ENCODE data around the gene KRT72. TPM values are rescaled to one million over a fixed set of nuclear protein-coding genes. Genes with fewer than 3 reads are reported as not detected.

Gene KRT72
- total RNA-seq, 1 experiment from 2014 or later, result not detected

DNA sequence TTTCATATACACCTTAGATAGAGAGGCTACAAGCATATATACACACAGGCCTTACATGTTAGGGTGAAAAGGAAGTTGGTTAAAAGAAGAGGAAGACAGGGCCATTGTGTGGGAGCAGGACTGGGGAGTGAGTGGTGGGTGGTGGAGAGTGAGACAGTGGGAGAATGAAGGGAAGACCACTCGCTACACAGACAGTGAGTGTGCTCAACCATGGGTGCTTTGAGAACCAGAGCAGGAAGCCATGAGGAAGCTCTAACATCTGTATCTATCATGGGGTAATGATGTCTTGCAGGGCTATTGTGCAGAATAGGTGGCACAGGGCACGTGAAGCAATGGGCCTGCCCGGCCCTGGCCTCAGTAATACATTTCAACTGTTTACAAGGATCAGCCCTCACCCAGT is 16.2 kb downstream of the KRT72 start:
- DNase-seq (ENCODE audit: low spot score), result no peak
- in situ Hi-C loops (cut with HindIII; ENCODE audit: low sequenced_read_pairs), result no loop called here

DNA sequence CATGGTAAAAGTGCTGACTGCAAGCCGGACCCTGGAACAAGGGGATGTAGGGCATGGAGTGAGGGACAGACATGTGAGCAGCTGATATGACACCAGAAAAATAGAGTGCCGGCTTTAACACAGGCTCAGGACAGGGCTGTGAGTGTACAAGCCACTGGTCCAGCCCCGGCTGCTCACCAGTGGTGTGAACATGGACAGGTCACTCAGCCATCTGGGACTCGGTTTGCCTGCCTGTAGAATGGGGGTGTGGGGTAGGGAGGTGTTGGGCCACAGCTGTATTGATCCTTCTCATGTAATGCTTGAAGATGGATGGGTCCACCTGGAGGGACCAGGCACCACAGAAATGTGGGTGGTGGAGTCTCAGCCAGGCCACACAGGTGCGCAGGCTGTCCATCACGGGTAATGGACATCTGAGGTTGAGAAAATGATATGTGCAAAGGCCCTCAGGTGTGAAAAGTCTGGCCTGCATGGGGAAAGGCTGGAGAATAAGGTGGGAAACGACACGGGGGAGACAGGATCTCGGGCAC is 17.0 kb downstream of the KRT72 start:
- in situ Hi-C loops (cut with HindIII; ENCODE audit: low sequenced_read_pairs), result no loop called here
- DNase-seq (ENCODE audit: low spot score), result no peak

DNA sequence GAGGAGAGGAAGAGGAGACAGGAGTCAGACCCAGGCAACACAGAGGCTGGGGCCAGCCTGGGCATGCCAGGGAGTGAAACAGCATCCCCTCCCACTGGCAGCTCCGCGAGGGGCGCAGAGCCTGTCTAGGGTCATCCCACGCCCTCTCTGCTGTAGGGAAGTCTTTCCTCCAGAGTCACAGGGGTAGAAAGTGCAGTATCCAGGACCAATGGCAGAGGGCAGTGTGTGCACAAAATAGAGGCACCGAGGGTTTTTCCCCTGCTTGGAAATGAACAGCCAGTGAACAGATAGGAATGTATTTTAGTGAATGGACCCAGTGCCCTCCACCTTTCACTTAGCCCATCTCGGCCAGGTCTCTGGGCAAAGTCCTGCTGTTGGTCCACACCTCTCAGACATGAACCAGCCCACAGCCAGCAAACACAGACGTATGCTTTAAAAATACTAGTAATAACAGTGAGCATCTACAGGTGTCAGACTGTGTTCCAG is 18.2 kb downstream of the KRT72 start:
- peak; percentile 30 for DNase-seq (ENCODE audit: low spot score)
- in situ Hi-C loops (cut with HindIII; ENCODE audit: low sequenced_read_pairs), result no loop called here

DNA sequence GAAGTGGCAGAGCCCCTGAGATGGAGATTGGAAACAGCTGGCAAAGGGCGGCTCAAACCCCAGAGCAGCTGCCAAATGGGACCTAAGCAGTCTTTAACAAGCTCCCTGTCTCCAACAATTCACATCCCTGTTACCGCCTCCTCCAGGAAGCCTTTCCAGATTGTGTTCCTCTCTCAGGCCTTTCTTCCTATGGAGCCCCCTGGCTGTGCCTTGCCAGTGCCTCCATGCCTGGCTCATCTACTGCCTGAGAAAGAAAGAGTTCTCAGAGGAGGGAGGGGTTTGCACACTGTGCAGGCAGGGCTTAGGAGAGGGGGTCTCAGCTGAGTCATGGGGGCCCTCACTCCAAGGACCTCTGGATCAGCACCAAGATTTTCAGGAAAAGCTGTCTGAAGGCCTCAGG is 18.8 kb downstream of the KRT72 start:
- in situ Hi-C loops (cut with HindIII; ENCODE audit: low sequenced_read_pairs), result no loop called here
- DNase-seq (ENCODE audit: low spot score), result no peak

DNA sequence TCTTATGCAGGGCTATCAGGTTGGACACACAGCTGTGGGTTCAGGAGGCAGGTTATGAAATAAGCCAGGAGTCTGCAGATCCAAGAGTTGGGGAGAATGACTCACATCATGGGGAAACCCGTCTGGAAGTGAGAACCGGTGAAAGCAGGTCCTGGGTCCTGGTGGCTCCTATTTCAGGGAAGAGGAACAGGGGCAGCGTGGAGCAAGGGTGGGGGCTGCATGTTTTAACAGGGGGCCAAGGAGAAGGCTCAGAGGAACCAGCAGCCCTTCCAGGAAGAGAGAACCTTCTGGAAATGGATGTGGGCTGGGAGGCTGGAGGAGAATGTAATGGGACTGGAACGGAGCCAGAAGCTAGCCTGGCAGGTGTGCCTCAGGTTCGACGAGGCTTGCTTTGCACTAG is 19.8 kb downstream of the KRT72 start:
- no peak for DNase-seq (ENCODE audit: low spot score)
- in situ Hi-C loops (cut with HindIII; ENCODE audit: low sequenced_read_pairs), result no loop called here

DNA sequence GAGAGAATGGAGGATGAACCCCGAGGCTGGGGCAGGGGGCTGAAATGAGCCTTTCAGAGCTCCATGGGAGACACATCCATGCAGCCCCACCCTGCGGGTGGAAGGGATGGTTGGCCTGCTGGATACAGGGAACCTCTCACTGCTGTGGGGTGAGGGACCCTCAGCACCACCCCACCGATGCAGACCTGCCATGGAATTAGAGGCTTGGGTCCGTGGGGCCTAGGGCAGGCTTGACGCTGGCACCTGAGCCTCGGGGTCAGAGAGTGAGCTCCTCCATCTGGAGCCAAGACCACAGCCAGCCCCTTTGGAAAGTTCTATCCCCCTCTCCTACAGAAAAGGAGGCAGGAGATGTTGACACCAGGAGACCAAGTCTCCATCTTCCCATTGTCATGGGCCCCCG is 20.2 kb downstream of the KRT72 start:
- in situ Hi-C loops (cut with HindIII; ENCODE audit: low sequenced_read_pairs), result no loop called here
- no peak for DNase-seq (ENCODE audit: low spot score)

DNA sequence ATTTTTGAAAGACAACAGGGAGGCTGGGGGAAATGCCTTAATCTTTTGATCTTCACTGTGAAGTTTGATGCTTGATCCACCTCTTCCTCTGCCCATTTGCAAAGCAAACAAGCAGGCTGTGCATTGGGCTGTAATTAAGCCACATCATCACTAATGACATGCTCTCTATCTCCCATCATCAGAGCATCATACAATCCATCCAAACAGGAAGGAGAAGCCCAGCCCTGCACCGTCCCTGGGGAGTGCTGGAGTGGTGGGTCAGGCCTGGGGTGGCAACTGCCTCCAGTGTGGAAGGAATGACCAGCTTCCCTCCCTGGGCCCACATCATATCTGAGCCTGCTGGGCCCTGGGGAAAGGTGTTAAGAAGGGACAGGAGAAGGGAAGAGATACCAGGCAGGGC is 20.8 kb downstream of the KRT72 start:
- in situ Hi-C loops (cut with HindIII; ENCODE audit: low sequenced_read_pairs), result no loop called here
- no peak for DNase-seq (ENCODE audit: low spot score)

DNA sequence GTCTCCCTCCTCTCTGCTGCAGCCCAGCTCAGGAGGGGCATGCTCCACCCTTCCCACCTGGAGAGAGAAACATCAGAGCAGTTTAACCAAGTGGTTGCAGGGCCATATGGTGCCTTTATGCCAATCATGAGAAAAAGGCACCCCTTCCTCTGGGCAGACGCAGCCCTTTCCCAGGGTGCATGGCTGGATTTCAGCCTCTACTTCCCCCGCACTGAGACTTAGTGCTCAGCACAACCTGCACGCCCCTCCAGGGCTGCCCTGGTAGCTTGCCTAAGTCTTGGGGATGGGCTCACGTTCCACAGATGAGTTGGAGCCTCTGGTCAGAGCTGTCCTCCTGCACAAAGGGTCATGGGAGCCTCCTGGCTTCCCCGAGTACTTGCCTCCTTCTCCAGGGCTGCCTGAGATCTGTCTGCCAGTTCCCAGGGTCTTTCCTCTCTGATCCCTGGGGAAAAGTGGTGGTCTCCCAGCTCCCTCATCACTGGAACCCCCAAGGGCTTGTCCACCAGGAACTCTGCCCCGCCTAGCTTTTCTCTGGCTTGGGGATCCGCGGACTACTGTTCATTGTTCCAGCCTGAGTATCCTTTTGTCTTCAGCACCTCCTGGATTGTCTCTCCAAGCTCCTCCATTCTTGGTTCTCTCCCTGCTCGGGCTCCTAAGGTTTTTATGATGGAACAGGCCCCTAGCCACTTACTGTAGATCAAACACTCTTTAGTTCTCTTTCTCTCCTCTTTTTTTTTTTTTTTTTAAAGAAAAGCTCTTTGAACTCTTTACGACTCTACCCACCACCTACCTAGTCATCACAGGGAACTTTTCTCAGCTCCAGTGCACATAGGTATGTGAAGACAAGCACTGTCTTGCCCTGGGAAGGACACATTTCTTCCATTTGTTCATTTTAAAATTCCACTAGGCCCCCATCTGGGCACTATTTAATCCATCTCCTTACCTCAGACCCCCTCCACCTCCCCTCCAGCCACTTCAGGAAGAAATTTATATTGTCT is 21.5 kb downstream of the KRT72 start:
- no peak for DNase-seq (ENCODE audit: low spot score)
- in situ Hi-C loops (cut with HindIII; ENCODE audit: low sequenced_read_pairs), result no loop called here

DNA sequence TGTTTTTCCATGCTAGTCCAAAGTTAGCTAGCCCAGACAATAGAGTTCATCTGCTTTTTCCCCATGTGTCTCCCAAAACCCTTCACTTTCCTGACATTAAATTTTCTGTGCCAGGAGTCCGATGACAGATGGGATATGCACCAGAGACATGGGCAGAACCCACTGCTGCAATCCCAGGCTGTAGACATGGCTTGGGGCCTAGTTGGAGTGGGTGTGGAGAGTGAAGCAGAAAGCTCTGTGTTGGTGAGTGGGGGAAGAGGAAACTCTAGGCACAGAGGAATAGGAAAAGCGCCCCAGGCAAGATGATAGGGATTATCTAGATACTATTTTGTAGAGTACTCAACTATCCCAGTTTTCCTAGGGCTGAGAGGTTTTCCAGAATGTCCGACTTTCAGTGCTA is 22.8 kb downstream of the KRT72 start:
- in situ Hi-C loops (cut with HindIII; ENCODE audit: low sequenced_read_pairs), result no loop called here
- no peak for DNase-seq (ENCODE audit: low spot score)

DNA sequence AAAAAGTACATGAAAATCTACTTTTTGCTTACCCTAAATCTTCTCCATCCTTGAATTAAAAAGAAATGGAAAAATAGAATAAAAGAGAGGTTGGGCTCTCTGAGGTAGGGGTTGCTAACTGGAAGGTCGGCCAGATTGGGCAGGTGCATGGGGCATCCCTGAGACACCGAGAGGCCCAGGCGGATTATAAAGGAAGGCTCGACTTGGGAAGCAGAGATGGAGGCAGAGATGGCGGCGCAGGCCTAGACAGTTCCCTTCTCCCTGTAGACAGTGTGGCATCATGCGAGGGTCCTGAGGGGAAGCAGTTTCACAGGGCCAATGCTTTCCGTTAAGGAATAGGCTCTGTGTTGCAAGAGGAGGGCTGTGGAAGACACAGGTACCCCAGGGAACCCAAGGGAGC is 23.9 kb downstream of the KRT72 start:
- DNase-seq (ENCODE audit: low spot score), result no peak
- in situ Hi-C loops (cut with HindIII; ENCODE audit: low sequenced_read_pairs), result no loop called here

DNA sequence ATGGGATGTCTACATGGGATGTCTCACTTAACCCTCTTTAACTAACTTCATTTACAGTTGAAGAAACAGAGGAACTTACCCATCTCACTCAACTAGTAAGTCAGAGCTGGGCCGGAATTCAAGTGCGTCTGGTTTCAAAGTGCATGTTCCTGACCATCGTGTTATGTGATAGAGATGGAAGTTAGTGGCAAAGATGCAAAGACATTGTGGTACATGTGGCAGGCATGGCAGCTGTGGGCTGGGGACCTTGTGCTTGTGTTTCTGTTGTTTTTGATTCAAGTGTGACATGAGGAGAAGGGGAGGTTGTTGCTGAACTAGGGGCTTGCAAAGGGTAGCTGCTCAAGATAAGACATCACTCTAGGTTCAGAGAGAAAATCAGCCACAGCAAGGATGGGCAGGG is 25.3 kb downstream of the KRT72 start:
- in situ Hi-C loops (cut with HindIII; ENCODE audit: low sequenced_read_pairs), result no loop called here
- no peak for DNase-seq (ENCODE audit: low spot score)

DNA sequence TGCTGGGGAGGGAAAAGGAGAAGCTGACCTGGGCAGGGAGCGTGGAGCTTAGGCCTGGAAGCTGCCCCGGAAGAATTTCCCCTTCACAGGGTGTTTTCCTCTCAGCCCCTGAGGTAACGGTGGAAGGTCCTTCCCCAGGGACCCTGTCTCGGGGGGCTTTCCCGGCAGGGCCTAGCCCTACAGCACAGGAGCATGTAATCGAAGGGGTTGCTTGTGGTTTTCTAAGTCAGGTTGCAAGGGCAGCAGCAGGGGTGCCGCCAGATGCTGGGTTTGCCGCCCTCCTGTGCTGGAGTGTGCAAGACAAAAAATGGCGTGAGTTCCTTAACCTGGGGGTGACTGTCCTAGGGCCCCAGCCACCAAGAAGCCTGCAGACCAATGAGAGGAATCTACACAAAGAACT is 26.0 kb downstream of the KRT72 start:
- no peak for DNase-seq (ENCODE audit: low spot score)
- in situ Hi-C loops (cut with HindIII; ENCODE audit: low sequenced_read_pairs), result no loop called here

DNA sequence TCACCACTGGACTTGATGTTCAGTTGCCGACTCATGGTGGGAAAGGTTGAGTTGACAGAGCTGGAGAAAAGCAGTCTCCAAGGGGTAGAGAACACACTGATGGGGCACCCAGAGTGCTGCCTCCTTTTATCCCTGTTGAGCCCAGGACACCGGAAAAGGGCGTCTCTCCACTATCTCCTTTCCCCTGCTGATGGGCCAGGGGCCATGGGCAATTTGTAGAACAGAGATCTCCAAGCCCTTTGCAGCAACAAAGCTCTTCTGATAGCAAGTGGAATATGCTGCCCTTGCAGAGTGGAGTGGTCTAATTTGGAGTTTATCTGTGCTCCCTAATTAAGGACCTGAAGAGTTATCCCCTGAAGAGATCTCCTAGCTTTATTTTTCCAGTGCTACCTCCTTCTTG is 27.5 kb downstream of the KRT72 start, which contains the start of gene KRT74:
Gene KRT74, minus strand, starts transcription at position 101 of the 400 bp plus-strand sequence. Its CDS starts 66 bp downstream, at position 35.
- in situ Hi-C loops (cut with HindIII; ENCODE audit: low sequenced_read_pairs), result no loop called here
- no peak for DNase-seq (ENCODE audit: low spot score)

DNA sequence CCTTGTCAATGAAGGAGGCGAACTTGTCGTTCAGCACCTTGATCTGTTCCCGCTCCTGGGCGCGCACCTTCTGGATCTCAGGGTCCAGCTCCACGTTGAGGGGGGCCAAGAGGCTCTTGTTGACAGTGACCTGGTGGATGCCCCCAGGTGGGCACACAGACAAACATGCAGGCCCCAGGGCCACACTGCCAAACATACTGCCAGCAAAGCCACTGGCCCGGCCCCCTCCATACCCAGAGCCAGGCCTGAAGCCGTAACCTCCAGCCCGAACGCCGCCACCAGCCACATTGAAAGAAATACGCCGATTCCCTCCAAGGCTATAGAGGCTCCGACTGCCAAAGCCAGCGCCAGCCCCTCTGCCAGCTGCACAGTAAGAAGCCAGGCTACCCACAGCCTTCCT is 28.0 kb downstream of the KRT72 start:
- in situ Hi-C loops (cut with HindIII; ENCODE audit: low sequenced_read_pairs), result no loop called here
- DNase-seq (ENCODE audit: low spot score), result no peak

DNA sequence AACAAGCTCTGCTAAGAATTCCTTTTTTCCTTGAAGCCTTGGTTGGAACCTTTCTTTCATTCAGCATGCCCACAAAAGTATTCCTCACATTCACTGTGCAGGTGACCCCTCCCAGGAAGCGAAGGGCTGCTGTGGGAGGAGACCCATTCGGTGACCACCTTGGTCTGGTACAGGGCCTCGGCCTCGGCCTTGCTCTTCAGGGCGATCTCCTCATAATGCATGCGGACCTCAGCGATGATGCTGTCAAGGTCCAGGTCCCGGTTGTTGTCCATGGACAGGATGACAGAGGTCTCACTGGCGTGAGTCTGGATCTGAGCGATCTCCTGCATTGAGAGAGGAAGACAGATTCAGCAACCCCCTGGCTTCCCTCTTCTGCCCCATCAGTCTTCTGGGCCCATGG is 30.8 kb downstream of the KRT72 start:
- no peak for DNase-seq (ENCODE audit: low spot score)
- in situ Hi-C loops (cut with HindIII; ENCODE audit: low sequenced_read_pairs), result no loop called here

DNA sequence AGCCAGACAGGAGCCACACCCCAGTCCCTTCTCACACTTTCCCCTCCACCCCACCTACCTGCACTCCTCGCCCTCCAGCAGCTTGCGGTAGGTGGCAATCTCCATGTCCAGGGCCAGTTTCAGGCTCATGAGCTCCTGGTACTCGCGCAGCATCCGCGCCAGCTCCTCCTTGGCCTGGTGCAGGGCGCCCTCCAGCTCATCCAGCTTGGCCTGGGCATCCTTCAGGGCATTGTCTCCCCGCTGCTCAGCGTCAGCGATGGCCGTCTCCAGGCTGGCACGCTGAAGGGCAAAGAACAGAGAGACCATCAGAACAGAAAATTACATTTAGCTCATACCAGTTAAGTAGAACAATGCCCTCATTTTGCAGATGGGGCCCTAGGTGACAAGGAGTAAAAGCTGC is 33.2 kb downstream of the KRT72 start:
- DNase-seq (ENCODE audit: low spot score), result no peak
- in situ Hi-C loops (cut with HindIII; ENCODE audit: low sequenced_read_pairs), result no loop called here

DNA sequence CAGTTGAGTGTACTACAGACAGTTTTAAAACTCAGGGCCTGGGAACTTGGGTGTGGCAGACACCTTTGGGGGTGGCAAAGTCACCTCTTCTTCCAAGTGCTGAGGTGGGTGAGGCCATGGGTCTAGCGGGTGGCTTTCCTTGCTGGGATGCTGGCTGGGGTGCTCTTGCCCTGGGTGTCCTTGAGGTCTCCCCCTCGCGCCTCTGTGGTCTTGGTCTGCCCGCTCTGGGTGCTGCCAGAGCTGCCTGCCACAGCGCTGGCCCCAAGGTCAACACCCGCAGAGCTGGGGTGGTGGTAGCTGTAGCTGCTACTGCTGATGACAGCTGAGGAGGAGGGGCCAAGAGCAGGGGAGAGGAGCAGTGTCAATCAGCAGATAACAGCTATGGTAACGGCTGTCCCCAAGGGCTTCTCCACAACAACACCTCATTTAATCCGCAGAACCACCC is 34.4 kb downstream of the KRT72 start:
- in situ Hi-C loops (cut with HindIII; ENCODE audit: low sequenced_read_pairs), result no loop called here
- DNase-seq (ENCODE audit: low spot score), result no peak

DNA sequence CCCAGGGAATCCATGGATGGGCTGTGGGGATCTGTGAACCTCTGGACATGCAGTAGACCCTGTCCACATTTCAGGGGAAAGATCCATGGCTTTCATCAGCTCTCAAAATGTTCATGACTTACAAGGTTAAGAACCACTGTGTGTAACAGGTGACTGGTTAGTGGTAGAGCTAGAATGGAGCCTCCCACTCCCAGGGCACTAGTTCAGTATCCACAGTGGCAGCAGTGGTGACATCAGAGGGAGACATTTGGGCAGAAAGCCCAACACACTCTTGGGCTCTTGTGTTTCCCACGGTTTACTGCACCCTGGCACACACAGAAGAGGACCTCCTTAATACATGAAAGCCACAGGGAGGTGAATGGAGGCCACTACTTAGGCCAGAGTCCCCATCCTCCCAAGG is 36.7 kb downstream of the KRT72 start:
- in situ Hi-C loops (cut with HindIII; ENCODE audit: low sequenced_read_pairs), result no loop called here
- no peak for DNase-seq (ENCODE audit: low spot score)

DNA sequence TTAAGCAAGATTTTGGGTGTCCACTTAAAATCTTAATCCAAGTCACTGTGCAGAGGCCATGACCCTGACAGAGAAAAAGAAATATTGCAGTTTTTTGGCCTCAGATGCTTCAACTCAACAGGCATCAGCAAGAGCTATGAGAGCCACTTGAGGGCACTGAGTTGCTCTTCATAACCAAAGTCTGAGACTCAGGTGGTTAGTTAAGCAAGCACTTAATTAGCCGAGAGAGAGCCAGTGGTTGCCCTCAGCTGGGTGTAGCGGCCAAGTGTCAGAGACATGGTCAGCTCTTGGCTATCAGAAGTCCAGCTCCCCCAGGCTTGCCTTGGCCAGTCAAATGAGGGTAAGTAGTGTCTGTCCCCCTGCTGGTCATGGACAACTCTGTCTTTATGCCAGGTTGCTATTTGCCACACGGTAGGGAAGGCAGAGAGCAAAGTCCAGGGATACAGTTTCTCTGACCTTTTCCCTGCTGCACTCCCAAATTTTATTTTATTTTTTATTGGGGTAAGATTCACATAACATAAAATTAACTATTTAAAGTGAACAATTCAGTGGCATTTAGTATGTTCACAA is 39.3 kb downstream of the KRT72 start:
- in situ Hi-C loops (cut with HindIII; ENCODE audit: low sequenced_read_pairs), result no loop called here
- no peak for DNase-seq (ENCODE audit: low spot score)

DNA sequence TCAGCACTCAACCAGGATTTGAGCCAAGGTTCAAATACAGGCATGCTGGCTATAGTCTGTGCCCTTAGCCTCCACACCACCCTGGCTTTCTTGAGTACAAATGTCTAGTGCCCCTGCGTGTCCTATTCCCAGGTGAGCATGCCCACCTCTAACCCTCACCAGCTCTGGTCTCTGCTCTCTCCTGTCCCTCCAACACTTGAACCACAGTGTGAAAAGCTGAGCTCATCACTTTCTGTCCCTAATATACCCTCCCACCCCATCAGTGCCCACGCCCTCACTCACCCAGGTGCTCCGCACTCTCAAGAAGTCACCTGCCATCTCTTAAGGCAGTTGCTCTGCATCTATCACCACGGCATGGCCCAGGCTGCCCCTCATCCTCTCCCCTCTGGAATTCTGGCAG is 41.3 kb downstream of the KRT72 start:
- in situ Hi-C loops (cut with HindIII; ENCODE audit: low sequenced_read_pairs), result no loop called here
- DNase-seq (ENCODE audit: low spot score), result no peak
